Measurements from ENCODE around the gene PCGF2. TPM values are rescaled to one million over a fixed set of nuclear protein-coding genes. Genes with fewer than 3 reads are reported as not detected.
A peak's percentile ranks its signal among the peaks of the same experiment; 100 is the strongest.

The PCGF2 gene
- total RNA-seq, 1 donor from 2014 or later = 20.7 TPM

DNA sequence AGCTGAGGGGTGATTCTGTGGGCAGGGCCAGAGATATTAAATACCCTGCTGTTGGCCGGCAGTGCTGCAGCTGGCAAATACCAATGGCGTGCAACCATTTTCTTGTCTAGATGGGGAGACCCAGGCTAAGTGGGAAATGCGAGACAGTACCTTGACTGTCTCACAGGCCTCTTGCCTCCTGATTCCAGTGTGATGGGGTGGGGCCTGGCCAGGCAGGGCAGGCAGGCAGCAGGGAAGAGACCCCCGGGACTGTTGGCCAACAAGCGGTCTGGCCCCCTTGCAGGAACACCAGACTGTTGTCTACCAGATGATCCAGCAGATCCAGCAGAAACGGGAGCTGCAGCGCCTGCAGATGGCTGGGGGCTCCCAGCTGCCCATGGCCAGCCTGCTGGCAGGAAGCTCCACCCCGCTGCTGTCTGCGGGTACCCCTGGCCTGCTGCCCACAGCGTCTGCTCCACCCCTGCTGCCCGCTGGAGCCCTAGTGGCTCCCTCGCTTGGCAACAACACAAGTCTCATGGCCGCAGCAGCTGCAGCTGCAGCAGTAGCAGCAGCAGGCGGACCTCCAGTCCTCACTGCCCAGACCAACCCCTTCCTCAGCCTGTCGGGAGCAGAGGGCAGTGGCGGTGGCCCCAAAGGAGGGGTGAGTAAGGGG, 23.7 kb downstream of the PCGF2 start:
- Histone ChIP-seq H3K27me3 (ENCODE audit: low read depth) (no peaks in the 10 kb centered on the region), H3K9me3 (replicated peaks) (no peaks in the 10 kb centered on the region), H3K36me3 (peaks cover 51% of the 10 kb centered on the region), H3K27ac (replicated peaks) (peak overlapping the region; percentile 43), H3K4me3 (no peak overlapping the region), H3K4me1 (peaks cover 32% of the 10 kb centered on the region)
- TF ChIP-seq, protein P1, sequence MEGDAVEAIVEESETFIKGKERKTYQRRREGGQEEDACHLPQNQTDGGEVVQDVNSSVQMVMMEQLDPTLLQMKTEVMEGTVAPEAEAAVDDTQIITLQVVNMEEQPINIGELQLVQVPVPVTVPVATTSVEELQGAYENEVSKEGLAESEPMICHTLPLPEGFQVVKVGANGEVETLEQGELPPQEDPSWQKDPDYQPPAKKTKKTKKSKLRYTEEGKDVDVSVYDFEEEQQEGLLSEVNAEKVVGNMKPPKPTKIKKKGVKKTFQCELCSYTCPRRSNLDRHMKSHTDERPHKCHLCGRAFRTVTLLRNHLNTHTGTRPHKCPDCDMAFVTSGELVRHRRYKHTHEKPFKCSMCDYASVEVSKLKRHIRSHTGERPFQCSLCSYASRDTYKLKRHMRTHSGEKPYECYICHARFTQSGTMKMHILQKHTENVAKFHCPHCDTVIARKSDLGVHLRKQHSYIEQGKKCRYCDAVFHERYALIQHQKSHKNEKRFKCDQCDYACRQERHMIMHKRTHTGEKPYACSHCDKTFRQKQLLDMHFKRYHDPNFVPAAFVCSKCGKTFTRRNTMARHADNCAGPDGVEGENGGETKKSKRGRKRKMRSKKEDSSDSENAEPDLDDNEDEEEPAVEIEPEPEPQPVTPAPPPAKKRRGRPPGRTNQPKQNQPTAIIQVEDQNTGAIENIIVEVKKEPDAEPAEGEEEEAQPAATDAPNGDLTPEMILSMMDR (IDR thresholded peaks at IDR 0.05; ENCODE audit: borderline replicate concordance) = no peak
- intact Hi-C loops (cut with micrococcal nuclease) = no loop called here
- DNase-seq = peak; percentile 72

DNA sequence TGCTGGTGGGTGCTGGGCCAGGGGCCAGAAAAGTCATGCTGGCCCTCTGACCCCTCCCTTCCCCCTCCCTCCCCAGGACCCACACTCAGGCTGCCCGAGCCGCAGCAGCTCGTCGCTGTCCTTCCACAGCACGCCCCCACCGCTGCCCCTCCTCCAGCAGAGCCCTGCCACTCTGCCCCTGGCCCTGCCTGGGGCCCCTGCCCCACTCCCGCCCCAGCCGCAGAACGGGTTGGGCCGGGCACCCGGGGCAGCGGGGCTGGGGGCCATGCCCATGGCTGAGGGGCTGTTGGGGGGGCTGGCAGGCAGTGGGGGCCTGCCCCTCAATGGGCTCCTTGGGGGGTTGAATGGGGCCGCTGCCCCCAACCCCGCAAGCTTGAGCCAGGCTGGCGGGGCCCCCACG, 26.3 kb downstream of the PCGF2 start:
- Histone ChIP-seq H3K27ac (replicated peaks) (no peak overlapping the region), H3K9me3 (replicated peaks) (no peaks in the 10 kb centered on the region)

DNA sequence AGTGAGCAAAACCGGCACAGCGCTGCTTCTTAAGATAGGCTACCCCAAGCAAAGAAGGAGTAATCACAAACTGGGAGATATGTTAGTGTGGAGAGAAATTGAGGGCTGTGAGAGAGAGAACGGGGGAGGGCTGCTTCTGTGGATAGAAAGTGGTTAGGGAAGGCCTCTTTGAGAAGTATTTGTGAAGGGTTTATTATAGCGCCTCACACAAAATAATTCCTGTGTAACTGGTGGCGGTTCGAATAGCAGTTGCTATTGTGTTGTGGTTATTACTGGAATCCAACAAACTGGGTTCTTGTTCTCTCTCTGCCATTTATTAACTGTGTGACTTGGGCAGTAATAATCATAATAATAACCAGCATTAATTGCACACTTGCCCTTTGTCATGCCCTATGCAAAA, 27.2 kb downstream of the PCGF2 start:
- H3K4me1 ChIP-seq = peaks cover 20% of the 10 kb centered on the region
- H3K27ac ChIP-seq (replicated peaks) = no peak overlapping the region
- no peaks in the 10 kb centered on the region for H3K27me3 ChIP-seq (ENCODE audit: low read depth)
- TF ChIP-seq, protein P1 (IDR thresholded peaks at IDR 0.05; ENCODE audit: borderline replicate concordance) = no peak
- no peak overlapping the region for H3K4me3 ChIP-seq
- intact Hi-C loops (cut with micrococcal nuclease) = no loop called here
- no peak for DNase-seq
- H3K9me3 ChIP-seq (replicated peaks) = no peaks in the 10 kb centered on the region
- peaks cover 86% of the 10 kb centered on the region for H3K36me3 ChIP-seq

More for the DNA sequence above, 26.3 kb downstream of the PCGF2 start:
- Histone ChIP-seq H3K4me3 (no peak overlapping the region), H3K27me3 (ENCODE audit: low read depth) (no peaks in the 10 kb centered on the region), H3K4me1 (peaks cover 20% of the 10 kb centered on the region), H3K36me3 (peaks cover 78% of the 10 kb centered on the region)
- TF ChIP-seq, protein P1 (IDR thresholded peaks at IDR 0.05; ENCODE audit: borderline replicate concordance) = no peak
- intact Hi-C loops (cut with micrococcal nuclease) = no loop called here
- DNase-seq = no peak

DNA sequence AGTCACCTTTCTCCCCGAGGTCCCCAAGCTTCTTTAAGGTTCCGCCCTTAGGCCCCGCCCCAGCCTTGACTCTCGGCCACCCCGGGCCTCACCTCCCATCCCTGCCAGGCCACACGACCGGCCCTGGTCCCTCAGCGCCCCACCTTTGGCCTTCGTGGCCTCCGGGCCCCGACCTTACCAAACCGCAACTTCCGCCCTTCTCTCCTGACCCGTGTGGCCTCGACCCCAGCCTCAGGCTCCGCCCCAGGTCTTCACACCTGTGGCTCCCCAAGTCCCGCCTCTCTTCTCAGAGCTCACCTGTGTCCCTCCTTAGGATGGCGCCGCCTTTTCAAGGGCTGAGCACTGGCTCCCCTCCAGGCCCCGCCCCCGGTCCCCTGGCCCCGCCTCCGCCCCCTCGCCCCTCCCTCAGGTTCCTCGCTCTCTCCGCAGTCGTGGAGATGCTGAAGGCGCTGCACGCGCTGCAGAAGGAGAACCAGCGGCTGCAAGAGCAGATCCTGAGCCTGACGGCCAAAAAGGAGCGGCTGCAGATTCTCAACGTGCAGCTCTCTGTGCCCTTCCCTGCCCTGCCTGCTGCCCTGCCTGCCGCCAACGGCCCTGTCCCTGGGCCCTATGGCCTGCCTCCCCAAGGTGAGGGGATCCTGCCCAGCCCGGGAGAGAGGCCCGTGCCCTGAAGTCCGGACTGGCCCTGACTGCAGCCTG, 28.0 kb downstream of the PCGF2 start:
- DNase-seq = no peak
- H3K4me3 ChIP-seq = no peak overlapping the region
- peaks cover 88% of the 10 kb centered on the region for H3K36me3 ChIP-seq
- intact Hi-C loops (cut with micrococcal nuclease) = no loop called here
- no peak overlapping the region for H3K27ac ChIP-seq (replicated peaks)
- H3K9me3 ChIP-seq (replicated peaks) = no peaks in the 10 kb centered on the region
- H3K4me1 ChIP-seq = peaks cover 16% of the 10 kb centered on the region
- no peaks in the 10 kb centered on the region for H3K27me3 ChIP-seq (ENCODE audit: low read depth)
- TF ChIP-seq, protein P1 (IDR thresholded peaks at IDR 0.05; ENCODE audit: borderline replicate concordance) = no peak

DNA sequence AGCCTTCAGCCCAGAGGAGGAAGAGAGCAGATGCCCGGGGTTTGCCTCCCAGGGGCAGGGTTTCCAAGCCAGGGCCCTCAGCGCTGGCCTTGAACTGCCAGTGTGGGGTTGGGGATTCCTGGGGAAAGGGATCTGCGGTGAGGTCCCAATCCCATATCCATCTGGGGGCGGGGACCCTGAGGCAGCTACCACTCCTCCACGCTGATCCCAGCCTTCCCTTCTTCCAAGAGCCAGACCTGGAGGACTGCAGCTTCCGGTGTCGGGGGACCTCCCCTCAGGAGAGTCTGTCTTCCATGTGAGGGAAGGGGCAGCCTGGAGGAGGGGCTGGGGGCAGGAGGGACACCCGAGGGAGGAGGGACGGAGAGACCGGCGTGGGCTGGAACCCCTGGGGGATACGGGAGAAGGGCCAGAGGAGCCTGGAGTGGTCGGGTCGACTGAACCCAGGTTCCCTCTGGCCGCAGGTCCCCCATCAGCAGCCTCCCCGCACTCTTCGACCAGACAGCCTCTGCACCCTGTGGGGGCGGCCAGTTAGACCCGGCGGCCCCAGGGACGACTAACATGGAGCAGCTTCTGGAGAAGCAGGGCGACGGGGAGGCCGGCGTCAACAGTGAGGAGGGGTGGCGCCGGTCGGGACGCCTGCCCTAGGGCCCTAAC, 28.7 kb downstream of the PCGF2 start:
- H3K4me3 ChIP-seq = no peak overlapping the region
- H3K27ac ChIP-seq (replicated peaks) = peak overlapping the region; percentile 12
- intact Hi-C loops (cut with micrococcal nuclease) = no loop called here
- H3K4me1 ChIP-seq = peaks cover 9% of the 10 kb centered on the region
- no peak for DNase-seq
- H3K36me3 ChIP-seq = peaks cover 88% of the 10 kb centered on the region
- TF ChIP-seq, protein P1 (IDR thresholded peaks at IDR 0.05; ENCODE audit: borderline replicate concordance) = no peak
- no peaks in the 10 kb centered on the region for H3K27me3 ChIP-seq (ENCODE audit: low read depth)
- no peaks in the 10 kb centered on the region for H3K9me3 ChIP-seq (replicated peaks)

All from left ventricle myocardium inferior (tissue), 1 donor.